ENCODE results near the gene DLG5.

DLG5 gene

GRCh38 chr10:77926566-77927401, at the start of gene DLG5:
Gene DLG5, minus strand, starts transcription at chr10:77926755. Its CDS starts 235 bp downstream, at chr10:77926520.
- peak; percentile 83 for DNase-seq

- DNase-seq: no peak
Observed at GRCh38 chr10:77975086-77975666, 48.6 kb upstream of the DLG5 start.

- no peak for DNase-seq
Observed at GRCh38 chr10:77974396-77975074, 48.0 kb upstream of the DLG5 start.

GRCh38 chr10:77973276-77973675, 46.7 kb upstream of the DLG5 start:
- no peak for DNase-seq

GRCh38 chr10:77972148-77972547, 45.6 kb upstream of the DLG5 start:
- no peak for DNase-seq

- no peak for DNase-seq
Observed at GRCh38 chr10:77971804-77972144, 45.2 kb upstream of the DLG5 start.

- DNase-seq: peak; percentile 85
Observed at GRCh38 chr10:77970869-77971803, 44.6 kb upstream of the DLG5 start.

- peak; percentile 64 for DNase-seq
Observed at GRCh38 chr10:77969114-77969513, 42.6 kb upstream of the DLG5 start.

- peak; percentile 62 for DNase-seq
Observed at GRCh38 chr10:77967611-77968022, 41.1 kb upstream of the DLG5 start.

GRCh38 chr10:77965294-77965693, 38.7 kb upstream of the DLG5 start:
- no peak for DNase-seq

- DNase-seq: no peak
Observed at GRCh38 chr10:77964811-77965210, 38.3 kb upstream of the DLG5 start.

GRCh38 chr10:77963901-77964300, 37.3 kb upstream of the DLG5 start:
- no peak for DNase-seq

- DNase-seq: no peak
Observed at GRCh38 chr10:77962350-77963146, 36.0 kb upstream of the DLG5 start.

- no peak for DNase-seq
Observed at GRCh38 chr10:77961668-77962067, 35.1 kb upstream of the DLG5 start.

GRCh38 chr10:77960829-77961329, 34.3 kb upstream of the DLG5 start:
- no peak for DNase-seq

GRCh38 chr10:77959887-77960455, 33.4 kb upstream of the DLG5 start:
- DNase-seq: no peak

GRCh38 chr10:77959384-77959783, 32.8 kb upstream of the DLG5 start:
- no peak for DNase-seq

- DNase-seq: no peak
Observed at GRCh38 chr10:77955136-77955535, 28.6 kb upstream of the DLG5 start.

GRCh38 chr10:77949167-77949566, 22.6 kb upstream of the DLG5 start:
- DNase-seq: peak; percentile 57

- no peak for DNase-seq
Observed at GRCh38 chr10:77946084-77946483, 19.5 kb upstream of the DLG5 start.

GRCh38 chr10:77944519-77944918, 18.0 kb upstream of the DLG5 start:
- DNase-seq: no peak
